ENCODE data around the gene SLC2A5.

SLC2A5 gene

GRCh38 chr1:9093091-9093490, 23.7 kb upstream of the SLC2A5 start:
- no peak for DNase-seq (ENCODE audit: low read depth in 2 of 2)

GRCh38 chr1:9088807-9089206, 19.4 kb upstream of the SLC2A5 start:
- no peak for DNase-seq (ENCODE audit: low read depth in 2 of 2)

- DNase-seq (ENCODE audit: low read depth in 2 of 2), result no peak
Measured at GRCh38 chr1:9087411-9088125, 18.1 kb upstream of the SLC2A5 start.

GRCh38 chr1:9086796-9087195, 17.4 kb upstream of the SLC2A5 start:
- no peak for DNase-seq (ENCODE audit: low read depth in 2 of 2)

- no peak for DNase-seq (ENCODE audit: low read depth in 2 of 2)
Measured at GRCh38 chr1:9086045-9086444, 16.6 kb upstream of the SLC2A5 start.

GRCh38 chr1:9085306-9085940, 16.0 kb upstream of the SLC2A5 start:
- no peak for DNase-seq (ENCODE audit: low read depth in 2 of 2)

GRCh38 chr1:9084906-9085305, 15.5 kb upstream of the SLC2A5 start:
- no peak for DNase-seq (ENCODE audit: low read depth in 2 of 2)

GRCh38 chr1:9081473-9081872, 12.0 kb upstream of the SLC2A5 start:
- no peak for DNase-seq (ENCODE audit: low read depth in 2 of 2)

GRCh38 chr1:9080705-9081291, 11.4 kb upstream of the SLC2A5 start:
- DNase-seq (ENCODE audit: low read depth in 2 of 2), result no peak

- DNase-seq (ENCODE audit: low read depth in 2 of 2), result no peak
Measured at GRCh38 chr1:9079988-9080704, 10.7 kb upstream of the SLC2A5 start.

GRCh38 chr1:9078752-9079500, 9.5 kb upstream of the SLC2A5 start:
- no peak for DNase-seq (ENCODE audit: low read depth in 2 of 2)

GRCh38 chr1:9078015-9078751, 8.7 kb upstream of the SLC2A5 start:
- DNase-seq (ENCODE audit: low read depth in 2 of 2), result no peak

GRCh38 chr1:9075022-9075421, 5.6 kb upstream of the SLC2A5 start:
- no peak for DNase-seq (ENCODE audit: low read depth in 2 of 2)

GRCh38 chr1:9073143-9073542, 3.7 kb upstream of the SLC2A5 start:
- no peak for DNase-seq (ENCODE audit: low read depth in 2 of 2)

- DNase-seq (ENCODE audit: low read depth in 2 of 2), result no peak
Measured at GRCh38 chr1:9071554-9072235, 2.3 kb upstream of the SLC2A5 start.

- no peak for DNase-seq (ENCODE audit: low read depth in 2 of 2)
Measured at GRCh38 chr1:9070486-9070885, 1.1 kb upstream of the SLC2A5 start.

GRCh38 chr1:9068981-9069325, 482 bp downstream of the SLC2A5 start:
- no peak for DNase-seq (ENCODE audit: low read depth in 2 of 2)

GRCh38 chr1:9066945-9067807, 2.3 kb downstream of the SLC2A5 start:
- no peak for DNase-seq (ENCODE audit: low read depth in 2 of 2)

GRCh38 chr1:9065213-9065751, 4.2 kb downstream of the SLC2A5 start:
- DNase-seq (ENCODE audit: low read depth in 2 of 2), result no peak

All from stimulated activated CD4-positive, alpha-beta T cell treated with anti-CD3 and anti-CD28 coated beads, Interleukin-12 subunit alpha, Interleukin-12 subunit beta, amount 100 ng/mL, for 24 hours (primary cell).